DMS 273 treated with DMSO at 0.1 percent for 48 hours (cell line): Measurements from ENCODE around the gene ROR2.
"Not testable (repeated sequence)": the region's sequence is repeated elsewhere in the genome, so short reads cannot be mapped to it uniquely, and the experiment has no call there.

Experiments used
- DNase-seq: peaks from one replicate; lab custom pipeline; 2025; lab: John Stamatoyannopoulos, UW

The ROR2 gene

DNA sequence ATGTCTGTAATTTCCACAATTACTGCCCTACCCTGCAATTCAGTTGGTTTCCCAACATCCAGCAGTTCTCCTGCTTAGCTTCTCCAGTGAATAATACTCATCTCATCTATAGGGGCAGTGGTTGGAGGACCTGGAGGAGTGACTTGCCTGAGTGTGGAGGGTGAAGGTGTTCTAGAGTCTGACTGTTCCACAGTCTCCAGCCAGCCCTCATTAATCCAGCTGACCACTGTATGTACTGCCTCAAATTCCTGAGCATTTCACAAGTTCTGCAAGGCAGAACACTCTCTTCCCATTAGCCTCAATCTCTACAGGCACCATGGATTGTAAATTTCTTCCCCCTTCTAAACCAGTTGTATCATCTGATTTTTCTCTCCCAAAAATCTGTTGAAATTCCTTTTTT lies 379.0 kb downstream of the ROR2 start:
- DNase-seq = no peak

DNA sequence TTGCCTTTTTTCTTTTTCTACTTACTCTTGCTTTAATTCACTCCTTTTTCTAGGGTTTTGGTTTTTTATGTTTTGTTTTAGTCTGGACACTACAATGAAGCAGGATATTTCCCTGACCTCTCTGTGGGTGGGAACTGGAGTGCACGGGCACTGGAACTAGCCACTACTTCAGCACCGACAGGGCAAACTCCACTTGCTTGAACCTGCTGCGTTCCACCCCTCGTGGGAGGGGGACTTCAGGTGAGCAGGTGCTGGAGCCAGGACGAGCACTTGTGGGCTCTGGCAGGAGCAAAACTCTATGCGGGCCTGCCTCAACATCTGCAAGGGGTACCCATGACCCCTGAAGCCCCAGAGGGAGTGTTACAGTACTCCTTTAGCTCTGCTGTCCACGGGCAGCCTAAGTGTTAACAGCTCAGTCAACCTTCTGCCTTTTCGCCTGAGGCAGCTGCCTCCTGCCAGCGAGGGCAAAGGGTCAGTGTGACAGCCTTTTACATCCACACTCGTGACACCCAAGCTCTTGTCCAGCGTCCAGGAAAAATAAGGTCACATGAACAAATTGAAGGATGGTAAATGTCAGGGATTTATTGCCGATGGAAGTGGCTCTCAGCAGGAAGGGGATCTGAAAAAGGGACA lies 382.3 kb downstream of the ROR2 start:
- no peak for DNase-seq

DNA sequence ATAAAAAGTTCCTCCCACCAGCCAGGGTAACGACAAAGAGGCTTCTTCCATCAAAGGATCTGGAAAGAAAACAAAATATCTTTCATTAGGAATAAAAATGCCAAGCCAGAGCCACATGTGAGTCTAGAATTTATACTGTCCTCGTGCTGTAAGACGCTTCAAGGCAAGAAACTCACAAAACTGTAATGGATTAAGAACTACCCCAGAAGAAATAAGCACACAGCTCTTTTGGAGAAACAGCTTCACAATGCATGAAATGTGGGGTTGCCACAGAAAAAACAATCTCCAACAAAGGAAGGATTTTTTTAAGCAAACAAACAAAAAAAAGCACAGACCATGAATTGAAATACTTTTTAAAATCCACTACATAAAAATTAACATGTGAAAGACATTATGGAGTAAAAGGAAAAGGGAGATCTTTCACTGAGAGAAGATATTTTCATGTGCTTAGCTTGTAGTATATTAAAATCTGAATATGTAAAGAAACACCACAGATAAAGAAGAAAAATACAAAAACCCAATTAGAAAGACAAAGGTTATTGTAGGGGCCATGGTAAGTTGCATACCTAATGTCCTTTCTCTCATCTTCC lies 385.9 kb downstream of the ROR2 start:
- no peak for DNase-seq

DNA sequence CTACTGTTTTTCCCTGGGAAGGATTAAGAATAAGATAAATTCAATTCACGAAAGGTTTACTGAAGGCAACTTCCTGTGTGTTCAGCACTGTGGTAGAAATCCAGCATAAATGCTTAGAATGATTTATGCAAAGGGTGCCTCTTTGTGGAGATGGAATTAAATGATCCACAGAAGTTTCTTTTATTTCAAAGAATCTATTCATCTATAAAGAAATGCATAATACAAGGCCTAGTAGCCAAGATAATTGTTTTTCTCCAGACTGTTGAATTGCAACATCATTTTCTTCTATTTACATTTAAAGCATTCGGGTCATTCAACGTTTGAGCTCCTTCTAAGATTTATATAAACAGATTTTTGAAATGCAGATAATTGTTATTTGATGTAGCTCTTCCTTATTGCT lies 387.6 kb downstream of the ROR2 start:
- DNase-seq = no peak

DNA sequence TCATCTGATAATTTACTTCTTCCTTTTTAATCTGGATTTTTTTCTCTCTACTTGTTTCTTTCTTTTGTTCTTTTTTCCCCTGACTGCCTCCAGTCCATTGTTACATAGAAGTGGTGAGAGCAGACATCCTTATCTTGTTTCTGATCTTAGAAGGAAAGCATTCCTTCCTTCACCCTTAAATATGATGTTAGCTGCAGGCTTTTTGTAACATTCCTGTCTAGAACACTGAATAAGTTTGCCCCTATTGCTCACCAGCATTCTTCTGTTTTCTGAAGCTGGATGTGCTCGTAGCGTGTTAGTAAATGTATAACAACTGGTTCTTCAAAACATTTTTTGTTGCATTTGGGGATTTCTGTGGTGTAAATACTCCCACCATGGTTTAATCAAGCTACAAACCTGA lies 389.7 kb downstream of the ROR2 start:
- no peak for DNase-seq

DNA sequence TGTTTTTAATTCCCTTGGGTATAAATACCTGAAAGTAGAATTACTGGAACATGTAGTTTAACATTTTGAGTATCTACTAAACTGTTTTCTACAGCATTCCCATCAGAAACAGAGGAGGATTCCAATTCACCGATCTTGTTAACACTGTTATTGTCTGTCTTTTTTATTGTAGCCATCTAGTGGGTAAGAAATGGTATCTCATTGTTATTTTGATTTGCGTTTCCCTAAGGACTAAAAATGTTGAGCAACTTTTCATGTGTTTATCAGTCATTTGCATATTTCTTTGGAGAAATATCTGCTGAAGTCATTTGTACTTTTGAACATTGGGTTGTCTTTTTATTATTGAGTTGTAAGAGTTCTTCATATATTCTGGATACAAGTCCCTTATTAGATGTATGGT lies 391.1 kb downstream of the ROR2 start:
- no peak for DNase-seq

DNA sequence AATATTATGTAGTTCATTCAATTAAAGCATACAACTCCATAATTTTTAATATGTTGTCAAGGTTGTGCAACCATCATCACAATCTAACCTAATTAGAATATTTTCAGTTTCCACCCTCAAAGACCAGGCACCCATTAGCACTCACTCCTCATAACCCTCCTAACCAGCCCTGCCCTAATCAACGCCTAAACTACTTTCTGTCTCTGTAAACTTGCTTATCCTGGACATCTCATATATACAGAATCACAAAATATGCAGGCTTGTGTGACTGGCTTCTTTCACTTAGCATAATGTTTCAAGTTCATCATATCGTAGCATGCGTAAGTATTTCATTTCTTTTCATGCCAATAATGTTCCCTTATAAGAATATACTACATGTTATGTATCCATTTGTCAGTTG lies 391.6 kb downstream of the ROR2 start:
- no peak for DNase-seq

DNA sequence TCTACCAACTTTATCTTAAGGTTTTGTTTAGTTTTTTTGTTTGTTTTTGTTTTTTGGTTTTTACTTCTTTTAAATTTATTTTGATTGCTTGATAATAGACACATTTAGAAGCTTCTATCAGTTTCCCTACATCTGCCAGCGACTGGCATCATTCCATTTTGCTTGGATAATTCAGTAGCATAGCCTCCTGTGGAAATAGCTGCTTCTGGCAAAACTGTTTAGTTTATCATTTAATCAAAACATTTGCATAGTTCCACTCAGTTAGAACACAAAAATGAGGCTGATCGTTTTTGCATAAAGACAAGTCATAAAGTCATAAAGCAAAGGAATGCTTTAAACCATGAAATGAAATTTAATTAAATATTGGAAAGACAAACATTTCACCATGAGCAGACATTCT lies 392.7 kb downstream of the ROR2 start:
- DNase-seq = no peak

DNA sequence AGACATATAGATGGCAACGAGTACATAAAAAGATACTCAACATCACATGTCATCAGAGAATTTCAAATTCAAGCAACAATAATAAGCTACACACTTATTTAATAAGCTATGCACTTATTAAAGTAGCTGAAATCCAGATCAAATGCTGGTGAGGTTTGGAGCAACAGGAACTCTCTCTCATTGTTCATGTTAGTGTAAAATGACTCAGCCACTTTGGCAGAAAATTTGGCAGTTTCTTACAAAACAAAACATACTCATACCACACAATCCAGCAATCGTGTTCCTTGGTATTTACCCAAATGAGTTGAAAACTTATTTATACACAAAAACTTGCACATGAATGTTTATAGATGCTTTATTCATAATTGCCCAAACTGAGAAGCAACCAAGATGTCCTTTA lies 394.9 kb downstream of the ROR2 start:
- DNase-seq = no peak

DNA sequence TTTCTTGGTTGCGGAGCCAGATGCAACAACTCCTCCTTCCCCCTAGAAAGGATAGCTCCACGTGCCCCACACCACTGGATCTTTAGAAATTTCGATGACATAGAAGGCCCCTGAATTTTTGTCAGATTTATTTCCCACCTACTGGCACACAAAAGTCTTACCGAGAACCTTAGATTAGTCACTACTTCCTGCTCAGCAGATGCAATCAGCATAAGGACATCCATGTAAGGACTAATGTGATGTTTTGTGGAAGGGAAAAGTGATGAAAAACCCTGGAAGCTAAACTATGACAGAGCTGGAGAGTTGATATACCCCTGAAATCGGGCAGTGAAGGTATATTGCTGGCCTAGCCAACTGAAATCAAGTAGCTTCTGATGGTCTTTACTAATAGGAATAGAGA lies 400.9 kb downstream of the ROR2 start:
- DNase-seq = no peak

DNA sequence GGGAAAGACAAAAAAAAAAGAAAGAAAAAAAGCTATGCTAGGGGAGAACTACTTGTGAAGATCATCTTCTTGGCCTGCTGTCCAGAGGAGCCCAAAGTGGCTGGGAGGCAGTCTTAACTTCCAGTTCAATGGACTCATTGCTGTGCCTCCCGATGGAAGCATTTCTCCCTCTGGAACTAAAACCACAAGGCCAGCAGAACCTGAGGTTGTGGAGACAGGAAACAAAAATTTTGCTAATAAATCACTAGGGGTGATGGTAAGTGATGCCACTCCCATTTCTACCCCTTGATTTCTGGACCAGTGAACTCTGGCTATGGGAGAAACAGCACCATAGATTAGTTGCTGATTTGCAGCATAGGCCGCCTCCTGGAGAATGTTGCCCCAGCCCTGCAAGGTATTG lies 402.9 kb downstream of the ROR2 start:
- DNase-seq = no peak

DNA sequence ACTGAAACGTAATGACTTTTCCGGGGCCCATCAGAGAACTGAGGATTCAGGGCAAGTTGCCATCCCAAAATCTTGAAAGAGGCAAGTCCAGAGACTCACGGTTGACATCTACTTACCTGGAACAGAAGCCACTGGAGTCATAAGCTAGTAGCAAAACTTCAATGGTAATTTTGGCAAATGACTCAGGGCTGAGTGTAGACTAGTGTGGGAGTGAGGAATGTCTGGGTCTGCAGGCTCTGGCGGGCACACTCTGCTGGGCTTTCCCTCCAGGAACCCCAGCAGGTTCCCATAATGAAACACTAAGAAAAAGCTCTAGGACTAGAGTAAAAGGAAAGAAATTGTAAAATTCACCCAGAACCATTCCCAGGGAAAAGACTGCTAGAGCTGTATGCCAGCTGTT lies 403.5 kb downstream of the ROR2 start:
- no peak for DNase-seq

DNA sequence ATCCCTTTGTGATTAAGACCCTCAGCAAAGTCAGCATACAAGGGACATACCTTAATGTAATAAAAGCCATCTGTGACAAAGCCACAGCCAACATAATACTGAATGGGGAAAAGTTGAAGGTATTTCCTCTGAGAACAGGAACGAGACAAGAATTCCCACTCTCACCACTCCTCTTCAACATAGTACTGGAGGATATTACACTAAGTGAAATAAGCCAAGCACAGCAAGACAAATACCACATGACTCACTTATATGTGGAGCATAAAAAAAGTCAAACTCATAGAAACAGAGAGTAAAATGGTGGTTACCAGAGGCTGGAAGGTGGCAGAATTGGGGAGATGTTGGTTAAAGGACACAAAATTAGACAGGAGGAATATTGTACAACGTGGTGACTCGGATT lies 408.3 kb downstream of the ROR2 start:
- no peak for DNase-seq

DNA sequence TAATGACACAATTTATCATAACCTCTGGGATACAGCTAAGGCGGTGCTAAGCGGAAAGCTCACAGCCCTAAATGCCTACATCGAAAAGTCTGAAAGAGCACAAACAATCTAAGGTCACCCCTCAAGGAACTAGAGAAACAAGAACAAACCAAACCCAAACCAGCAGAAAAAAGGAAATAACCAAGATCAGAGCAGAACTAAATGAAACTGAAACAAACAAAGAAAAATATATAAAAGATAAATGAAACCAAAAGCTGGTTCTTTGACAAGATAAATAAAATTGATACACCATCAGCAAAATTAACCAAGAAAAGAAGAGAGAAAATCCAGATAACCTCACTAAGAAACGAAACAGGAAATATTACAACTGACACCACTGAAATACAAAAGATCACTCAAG lies 409.5 kb downstream of the ROR2 start:
- not testable (repeated sequence) for DNase-seq

DNA sequence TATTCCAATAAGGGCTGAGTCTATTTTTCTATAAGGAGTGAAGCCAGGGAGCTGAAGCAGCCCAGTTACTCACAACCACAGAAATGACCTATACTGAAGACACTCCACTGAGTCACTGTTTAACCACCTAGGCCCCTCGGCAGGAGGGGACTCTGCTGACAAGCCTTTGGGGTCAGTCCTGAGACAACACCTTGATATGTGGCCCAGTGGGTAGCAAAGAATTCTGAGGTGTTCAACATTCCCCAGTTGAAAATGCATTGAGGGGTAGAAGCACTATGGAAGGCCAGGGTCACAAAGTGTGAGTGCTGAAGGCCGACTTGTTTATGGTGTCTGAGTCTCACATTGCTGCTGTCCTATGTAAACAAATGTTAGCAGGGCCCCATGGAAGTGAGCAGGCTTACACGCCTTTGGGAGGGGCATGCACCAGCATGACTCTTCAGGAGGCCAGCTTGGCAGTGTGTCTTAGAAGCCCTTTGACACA lies 413.8 kb downstream of the ROR2 start:
- no peak for DNase-seq

DNA sequence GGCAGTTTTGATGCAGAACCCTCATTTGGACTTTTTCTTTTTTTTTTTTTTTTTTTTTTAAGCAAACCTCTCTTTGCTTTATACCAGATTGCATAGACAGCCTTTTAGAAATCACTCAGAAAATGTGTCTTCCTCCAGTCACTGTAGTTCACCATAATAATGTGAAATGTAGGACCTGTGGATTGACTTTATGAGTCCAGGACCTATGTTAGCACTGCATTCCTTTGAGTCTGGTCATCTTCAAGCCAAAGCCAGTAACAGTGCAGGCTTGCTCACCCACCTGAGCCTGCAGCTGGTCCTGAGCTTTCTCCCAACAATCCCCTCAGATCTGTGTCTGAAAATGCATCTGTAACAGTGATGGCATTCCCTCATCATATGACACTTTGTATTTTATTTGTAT lies 415.7 kb downstream of the ROR2 start:
- DNase-seq = no peak

DNA sequence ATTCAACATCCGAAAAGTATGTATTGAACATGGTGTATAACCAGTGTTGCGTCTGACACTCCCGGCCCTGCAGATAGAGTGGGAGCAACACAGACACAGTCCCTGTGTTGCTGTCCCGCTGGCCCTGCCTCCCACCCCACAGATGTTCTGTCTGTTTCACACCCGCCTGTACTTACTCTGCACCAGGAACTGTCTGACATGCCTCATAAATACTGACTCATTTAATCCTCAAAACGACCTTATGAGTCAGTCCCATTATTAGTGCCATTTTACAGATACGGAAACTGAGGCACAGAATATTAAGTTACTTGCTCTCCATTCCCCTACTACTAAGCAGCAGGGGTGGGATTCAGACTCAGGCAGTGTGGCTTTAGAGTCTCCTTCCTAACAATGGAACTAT lies 416.6 kb downstream of the ROR2 start:
- no peak for DNase-seq

DNA sequence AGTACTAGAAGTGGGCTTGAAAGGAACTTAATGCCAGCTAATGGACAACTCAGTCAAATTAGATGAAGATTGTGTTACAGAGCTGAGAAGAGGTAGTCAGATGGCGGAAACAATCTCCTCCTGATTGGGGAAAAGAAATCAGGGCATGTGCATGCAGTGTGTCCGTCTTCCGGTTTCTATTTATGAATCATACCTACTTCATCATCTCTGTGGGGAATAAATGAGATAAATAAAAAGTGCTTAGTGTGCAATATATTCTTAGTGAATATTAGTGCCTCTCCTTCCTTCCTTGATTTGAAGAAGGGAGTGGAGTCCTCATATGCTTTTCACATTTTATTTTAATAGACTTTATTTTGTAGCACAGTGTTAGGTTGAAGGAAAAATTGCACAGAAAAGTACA lies 417.7 kb downstream of the ROR2 start:
- DNase-seq = no peak

DNA sequence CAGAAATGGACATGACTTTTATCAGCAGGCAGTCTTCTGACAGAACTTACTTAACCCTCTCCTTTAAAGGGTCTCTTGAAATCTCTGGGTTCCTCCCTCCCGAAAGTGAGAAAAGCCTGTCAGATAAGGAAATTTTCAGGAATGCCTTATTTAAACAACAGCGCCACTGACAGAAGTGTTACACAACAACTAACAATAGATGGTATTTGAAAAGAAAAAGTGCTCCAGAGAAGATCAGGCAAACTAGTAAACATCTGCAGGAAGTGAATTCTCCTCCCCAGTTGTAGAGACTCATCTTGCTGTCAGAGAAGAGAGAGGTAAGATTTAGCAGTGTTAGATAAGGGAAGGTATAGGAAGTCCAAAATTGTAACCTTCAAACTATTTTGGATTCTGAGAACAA lies 419.2 kb downstream of the ROR2 start:
- no peak for DNase-seq

DNA sequence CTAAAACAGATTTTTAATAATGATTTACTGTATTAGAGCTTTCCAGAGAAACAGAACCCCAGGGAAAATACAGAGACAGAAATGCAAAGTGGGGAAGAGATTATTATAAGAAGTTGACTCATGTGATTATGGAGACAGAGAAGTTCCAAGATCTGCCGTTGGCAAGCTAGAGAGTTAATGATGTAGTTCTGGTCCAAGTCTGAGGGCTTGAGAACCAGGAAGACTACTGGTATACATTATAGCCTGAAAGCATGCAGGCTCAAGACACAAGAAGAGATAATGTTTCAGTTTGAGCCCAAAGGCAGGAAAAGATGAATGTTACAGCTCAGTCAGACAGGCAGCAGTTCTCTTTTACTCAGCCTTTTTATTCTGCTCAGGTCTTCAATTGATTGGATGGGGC lies 427.5 kb downstream of the ROR2 start:
- no peak for DNase-seq

DNA sequence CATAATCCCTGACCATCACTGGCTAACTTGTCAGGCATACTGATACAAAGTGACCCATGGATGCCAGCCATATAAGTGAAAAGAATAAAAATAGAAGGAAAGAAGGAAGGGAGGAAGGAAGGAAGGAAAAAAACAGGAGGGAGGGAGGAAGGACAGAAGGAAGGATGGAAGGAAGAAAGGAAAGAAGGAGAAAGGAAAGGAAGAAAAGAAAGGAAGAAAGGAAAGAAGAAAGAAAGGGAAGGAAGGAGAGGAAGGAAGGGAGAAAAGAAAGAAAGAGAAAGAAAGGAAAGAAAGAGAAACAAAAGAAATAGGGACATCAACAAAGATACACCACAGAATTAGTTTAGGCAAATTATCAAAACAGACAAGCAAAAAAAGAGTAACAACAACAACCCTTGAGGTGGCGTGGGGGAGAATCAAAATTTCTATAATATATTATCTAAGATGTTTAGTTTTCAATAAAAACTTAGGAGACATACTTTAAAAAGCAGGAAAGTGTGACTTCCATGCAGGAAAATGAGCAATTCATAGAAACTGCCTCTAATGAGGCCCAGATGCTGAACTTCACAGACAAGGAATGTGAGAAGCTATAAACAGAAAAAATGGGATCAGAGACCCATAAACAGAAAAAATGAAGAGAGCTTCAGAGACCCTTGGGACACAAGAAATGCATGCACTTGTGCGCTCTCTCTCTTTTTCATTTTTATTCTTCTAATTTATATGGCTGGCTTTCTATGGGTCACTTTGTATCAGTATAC lies 430.3 kb downstream of the ROR2 start:
- no peak for DNase-seq

DNA sequence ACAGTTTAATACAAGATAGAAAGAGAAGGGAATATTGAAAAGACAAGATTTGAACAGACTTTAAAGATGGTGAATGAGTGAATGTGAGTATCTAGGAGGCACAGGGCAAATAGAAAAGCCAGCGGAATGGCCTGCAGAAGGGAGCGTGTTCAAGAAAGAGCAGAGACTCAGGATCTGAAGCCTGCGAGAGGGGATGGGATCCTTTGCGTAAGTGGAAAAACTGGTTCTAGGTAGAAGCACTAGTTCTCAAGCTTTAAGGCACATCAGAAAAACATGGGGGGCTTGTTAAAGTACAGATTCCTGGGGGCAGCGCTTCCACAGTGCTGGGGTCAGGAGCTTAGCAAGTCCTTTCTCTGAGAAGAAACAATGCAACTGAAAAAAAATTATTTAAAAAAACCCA lies 431.6 kb downstream of the ROR2 start:
- DNase-seq = no peak

DNA sequence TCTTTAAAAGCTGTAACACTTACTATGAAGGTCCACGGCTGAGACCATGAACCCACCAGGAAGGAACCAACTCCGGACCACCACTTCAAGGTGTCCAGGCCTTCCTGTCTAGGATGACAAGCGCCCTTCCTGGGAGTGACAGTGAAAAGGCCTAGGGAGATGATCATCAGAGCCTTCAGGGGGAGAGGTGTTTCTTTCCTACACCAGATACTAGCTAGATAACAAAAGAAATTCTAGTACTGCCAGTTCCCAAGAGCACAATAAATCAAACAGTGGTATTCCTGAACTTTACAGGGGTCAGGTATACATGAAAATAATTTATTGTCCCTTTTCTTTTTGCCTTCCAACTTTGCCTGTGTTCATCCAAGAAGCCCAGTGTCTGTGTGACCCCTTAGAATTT lies 432.2 kb downstream of the ROR2 start:
- DNase-seq = no peak

DNA sequence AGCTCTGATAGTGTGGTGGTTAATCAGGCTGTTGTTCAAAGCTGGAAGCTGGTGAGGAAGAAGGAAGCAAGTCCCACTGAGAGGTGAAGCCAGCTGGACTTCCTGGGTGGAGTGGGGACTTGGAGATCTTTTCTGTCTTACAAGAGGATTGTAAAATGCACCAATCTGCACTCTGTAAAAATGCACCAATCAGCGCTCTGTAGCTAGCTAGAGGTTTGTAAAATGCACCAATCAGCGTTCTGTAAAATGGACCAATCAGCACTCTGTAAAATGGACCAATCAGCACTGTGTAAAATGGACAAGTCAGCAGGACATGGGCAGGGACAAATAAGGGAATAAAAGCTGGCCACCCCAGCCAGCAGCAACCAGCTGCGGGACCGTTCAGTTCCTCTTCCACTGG lies 432.7 kb downstream of the ROR2 start:
- DNase-seq = not testable (repeated sequence)
